ENCODE measurements around the gene OSGEPL1.

The OSGEPL1 gene

GRCh38 chr2:189700681-189701080, 61.9 kb downstream of the OSGEPL1 start:
- TF ChIP-seq CTCF (IDR thresholded peaks at IDR 0.05; ENCODE audit: low read depth, low read length) (no peak), EZH2phosphoT487 (IDR thresholded peaks at IDR 0.05; ENCODE audit: low read depth) (no peak)
- H3K9ac ChIP-seq (ENCODE audit: low read length) = no peak overlapping the region

DNA sequence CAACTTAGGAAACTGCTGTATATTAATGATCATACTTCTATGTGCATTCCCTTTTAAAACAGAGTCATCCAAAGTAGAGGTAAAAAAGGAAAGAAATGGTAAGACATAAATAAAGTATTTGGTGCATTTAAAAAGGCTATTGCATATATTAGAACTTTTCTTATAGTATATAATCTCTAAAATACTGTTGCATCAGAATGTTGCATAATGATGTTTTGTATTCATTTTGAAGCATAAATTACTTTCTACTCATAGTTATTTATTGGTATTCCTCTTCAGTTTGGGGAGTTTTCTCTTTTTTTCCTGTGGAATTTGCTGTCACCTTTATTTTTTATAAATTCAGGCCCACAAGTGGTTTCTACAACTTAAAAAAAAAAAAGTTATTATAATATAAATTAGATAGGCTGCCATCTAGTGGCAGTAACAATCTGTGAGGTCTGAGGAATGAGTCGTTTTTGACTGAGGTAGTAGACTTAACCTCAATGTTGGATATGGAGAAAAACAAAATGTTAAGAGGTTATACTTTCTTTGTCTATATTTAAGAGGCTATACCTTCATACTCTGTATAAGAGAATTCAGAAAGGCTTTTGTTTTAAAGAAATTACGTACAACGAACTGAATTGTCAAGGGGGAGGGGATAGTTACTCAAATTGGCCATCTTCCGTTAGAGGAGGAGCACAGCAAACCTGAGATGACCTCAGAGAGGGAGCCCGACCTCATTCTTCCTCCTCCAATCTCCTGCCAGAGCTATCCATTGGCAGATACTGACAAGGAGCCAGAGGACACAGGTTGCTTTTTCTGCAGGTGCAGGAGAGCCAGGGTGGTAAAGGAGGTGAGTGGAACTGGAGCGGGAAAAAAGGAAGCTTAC, 64.3 kb downstream of the OSGEPL1 start:
- Histone ChIP-seq H3K9me3 (ENCODE audit: insufficient read depth, low read length) (no peaks in the 10 kb centered on the region), H3K27me3 (ENCODE audit: low read depth, low read length) (no peaks in the 10 kb centered on the region), H3K4me2 (ENCODE audit: low read length) (peak overlapping the region; percentile 64), H3K79me2 (ENCODE audit: low read length) (no peaks in the 10 kb centered on the region), H3K27ac (ENCODE audit: low read length) (no peak overlapping the region), H4K20me1 (ENCODE audit: insufficient read depth, low read length) (no peaks in the 10 kb centered on the region), H3K36me3 (replicated peaks; ENCODE audit: low read depth, low read length) (no peaks in the 10 kb centered on the region), H3K9ac (ENCODE audit: low read length) (peak overlapping the region; percentile 45), H3K4me3 (ENCODE audit: low read length) (peak overlapping the region; percentile 74), H2AFZ (ENCODE audit: low read depth, low read length) (peak overlapping the region; percentile 84), H3K4me1 (ENCODE audit: low read length) (no peaks in the 10 kb centered on the region)
- no peak for TF ChIP-seq EZH2phosphoT487 (IDR thresholded peaks at IDR 0.05; ENCODE audit: low read depth)
- peak; percentile 50 for TF ChIP-seq CTCF (IDR thresholded peaks at IDR 0.05; ENCODE audit: low read depth, low read length)

More at GRCh38 chr2:189700681-189701080, 61.9 kb downstream of the OSGEPL1 start:
- H3K27ac ChIP-seq (ENCODE audit: low read length) = no peak overlapping the region
- no peaks in the 10 kb centered on the region for H3K4me1 ChIP-seq (ENCODE audit: low read length)
- H4K20me1 ChIP-seq (ENCODE audit: insufficient read depth, low read length) = no peaks in the 10 kb centered on the region
- no peaks in the 10 kb centered on the region for H3K79me2 ChIP-seq (ENCODE audit: low read length)
- no peaks in the 10 kb centered on the region for H3K36me3 ChIP-seq (replicated peaks; ENCODE audit: low read depth, low read length)
- no peak overlapping the region for H3K4me2 ChIP-seq (ENCODE audit: low read length)
- no peak overlapping the region for H3K4me3 ChIP-seq (ENCODE audit: low read length)
- no peaks in the 10 kb centered on the region for H3K27me3 ChIP-seq (ENCODE audit: low read depth, low read length)
- H3K9me3 ChIP-seq (ENCODE audit: insufficient read depth, low read length) = no peaks in the 10 kb centered on the region
- no peak overlapping the region for H2AFZ ChIP-seq (ENCODE audit: low read depth, low read length)
